Activated naive CD8-positive, alpha-beta T cell (primary cell): Measurements from ENCODE around the gene NUP93.
"Not testable (repeated sequence)": the region's sequence is repeated elsewhere in the genome, so short reads cannot be mapped to it uniquely, and the experiment has no call there.

Experiments
- H3K27ac Mint-ChIP-seq: one replicate; pipeline ENCODE4 v1.8.0; 2021; ENCODE audit warnings: mixed read lengths
- H3K27me3 Mint-ChIP-seq: one replicate; pipeline ENCODE4 v1.8.0; 2021; ENCODE audit warnings: mixed read lengths
- H3K36me3 Mint-ChIP-seq: one replicate; pipeline ENCODE4 v1.8.0; 2021; ENCODE audit warnings: mixed read lengths
- H3K4me1 Mint-ChIP-seq: one replicate; pipeline ENCODE4 v1.8.0; 2021; ENCODE audit warnings: low read depth, mixed read lengths
- H3K4me3 Mint-ChIP-seq: one replicate; pipeline ENCODE4 v1.8.0; 2021; ENCODE audit warnings: mild to moderate bottlenecking, mixed read lengths
- H3K9me3 Mint-ChIP-seq: one replicate; pipeline ENCODE4 v1.8.0; 2021; ENCODE audit warnings: low read depth, mixed read lengths

Gene NUP93

DNA sequence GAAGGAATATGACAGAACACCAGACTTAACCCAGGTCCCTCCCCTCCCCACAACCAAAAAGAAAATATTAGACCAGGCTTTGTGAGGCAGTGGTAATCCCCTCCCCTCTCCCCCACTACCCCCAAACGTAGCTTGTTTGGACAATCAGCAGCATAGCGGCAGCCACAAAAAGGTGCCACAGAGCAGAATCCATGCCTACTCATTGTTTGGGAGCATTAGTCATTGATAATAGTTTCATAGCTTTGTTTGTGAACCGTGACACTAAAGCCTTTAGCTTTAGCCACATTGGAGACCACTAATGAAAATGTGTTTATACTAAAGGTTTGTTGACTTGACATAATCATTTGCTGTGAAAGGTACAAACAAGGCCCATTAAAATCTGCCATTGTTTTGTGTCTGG is 65.1 kb downstream of the NUP93 start:
- peaks cover 9% of the 10 kb centered on the region for H3K36me3 Mint-ChIP-seq
- H3K27ac Mint-ChIP-seq = no peak overlapping the region
- no peaks in the 10 kb centered on the region for H3K9me3 Mint-ChIP-seq
- no peaks in the 10 kb centered on the region for H3K27me3 Mint-ChIP-seq
- no peak overlapping the region for H3K4me3 Mint-ChIP-seq
- H3K4me1 Mint-ChIP-seq = no peaks in the 10 kb centered on the region

GRCh38 chr16:56797038-56797437 is 67.1 kb downstream of the NUP93 start:
- H3K27me3 Mint-ChIP-seq, H3K27ac Mint-ChIP-seq, H3K9me3 Mint-ChIP-seq, H3K4me3 Mint-ChIP-seq, H3K4me1 Mint-ChIP-seq, H3K36me3 Mint-ChIP-seq: not testable (repeated sequence)

DNA sequence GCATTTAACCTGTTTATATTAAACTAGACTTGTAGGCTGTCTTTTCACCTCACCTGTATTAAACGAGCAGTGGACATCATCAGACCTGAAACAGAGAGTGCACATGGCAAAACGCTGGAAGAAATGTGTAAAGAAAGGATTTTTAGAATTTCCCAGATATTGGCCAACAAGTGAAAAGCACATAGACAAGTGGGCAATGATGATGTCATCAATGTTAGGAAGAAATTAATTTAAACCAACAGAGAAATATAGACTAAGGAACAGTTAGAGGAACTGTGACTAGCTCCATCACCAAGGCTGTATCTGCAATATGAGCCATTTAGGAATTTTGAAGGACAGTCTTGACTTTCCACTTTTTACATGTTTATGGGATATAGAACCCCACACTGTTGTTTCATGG is 67.9 kb downstream of the NUP93 start:
- Mint-ChIP-seq H3K4me3 (no peak overlapping the region), H3K36me3 (peaks cover 6% of the 10 kb centered on the region), H3K4me1 (no peaks in the 10 kb centered on the region), H3K27ac (no peak overlapping the region), H3K9me3 (no peaks in the 10 kb centered on the region), H3K27me3 (no peaks in the 10 kb centered on the region)

- no peaks in the 10 kb centered on the region for H3K4me1 Mint-ChIP-seq
- no peaks in the 10 kb centered on the region for H3K27me3 Mint-ChIP-seq
- peaks cover 6% of the 10 kb centered on the region for H3K36me3 Mint-ChIP-seq
- H3K4me3 Mint-ChIP-seq = no peak overlapping the region
- no peaks in the 10 kb centered on the region for H3K9me3 Mint-ChIP-seq
- no peak overlapping the region for H3K27ac Mint-ChIP-seq
These were observed 69.0 kb downstream of the NUP93 start for GRCh38 chr16:56798955-56799354.

DNA sequence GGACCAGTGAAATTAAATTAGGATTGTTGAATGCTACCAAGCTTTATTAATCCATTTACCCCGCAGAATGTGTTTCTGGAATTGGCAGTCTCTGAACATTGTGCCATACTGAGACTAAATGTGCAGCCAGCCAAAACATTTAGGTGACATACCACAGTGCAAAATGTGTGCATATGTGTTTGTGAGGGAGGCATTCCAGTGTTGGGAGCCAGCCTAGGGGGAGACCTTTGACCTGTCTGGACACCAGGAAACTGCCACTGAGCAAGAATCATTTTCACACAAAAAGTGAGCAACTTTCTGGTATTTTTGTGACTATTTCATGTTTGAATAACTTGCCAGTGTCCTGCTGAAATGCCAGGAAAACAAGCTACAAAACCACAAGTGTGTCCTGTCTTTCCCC is 70.4 kb downstream of the NUP93 start:
- Mint-ChIP-seq H3K9me3 (no peaks in the 10 kb centered on the region), H3K4me1 (no peaks in the 10 kb centered on the region), H3K27me3 (no peaks in the 10 kb centered on the region)

GRCh38 chr16:56801762-56802161 is 71.8 kb downstream of the NUP93 start:
- Mint-ChIP-seq H3K4me3 (no peak overlapping the region), H3K36me3 (peaks cover 13% of the 10 kb centered on the region), H3K9me3 (no peaks in the 10 kb centered on the region), H3K27ac (no peak overlapping the region), H3K4me1 (no peaks in the 10 kb centered on the region), H3K27me3 (no peaks in the 10 kb centered on the region)

More for the DNA sequence above, 70.4 kb downstream of the NUP93 start:
- Mint-ChIP-seq H3K4me3 (no peak overlapping the region), H3K36me3 (peaks cover 6% of the 10 kb centered on the region), H3K27ac (no peak overlapping the region)

DNA sequence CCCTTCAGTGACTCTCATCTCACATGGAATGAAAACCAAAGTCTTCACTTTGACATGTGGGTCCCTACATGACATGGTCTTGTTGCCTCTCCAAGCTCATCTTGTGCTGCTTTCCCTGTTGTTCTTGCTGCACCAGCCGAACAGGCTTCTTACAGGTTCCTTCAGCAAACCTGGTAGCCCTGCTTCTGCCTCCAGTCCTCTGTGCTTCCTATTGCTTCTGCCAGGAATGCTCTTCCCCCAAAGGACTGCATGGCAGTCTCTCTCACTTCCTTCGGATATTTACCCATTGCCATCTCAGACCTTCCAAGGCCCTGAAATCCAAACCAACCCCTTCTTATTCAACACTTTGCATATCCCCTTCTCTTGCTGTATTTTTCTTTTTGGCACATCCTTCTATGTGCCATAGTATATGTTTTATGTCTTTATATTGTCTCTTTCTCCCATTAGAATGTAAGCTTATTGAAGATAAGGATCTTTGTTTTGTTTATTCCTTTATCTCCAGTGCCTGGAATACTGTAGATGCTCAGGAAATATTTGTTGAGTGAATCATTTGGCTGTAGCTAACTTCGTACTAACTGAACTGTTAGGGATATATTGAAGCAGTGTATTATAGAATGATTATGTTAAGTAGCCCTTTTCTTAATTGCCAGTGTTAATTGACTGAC is 77.2 kb downstream of the NUP93 start:
- no peaks in the 10 kb centered on the region for H3K4me1 Mint-ChIP-seq
- no peaks in the 10 kb centered on the region for H3K27me3 Mint-ChIP-seq
- H3K9me3 Mint-ChIP-seq = no peaks in the 10 kb centered on the region
- peaks cover 14% of the 10 kb centered on the region for H3K36me3 Mint-ChIP-seq
- no peak overlapping the region for H3K27ac Mint-ChIP-seq
- H3K4me3 Mint-ChIP-seq = no peak overlapping the region

- H3K27ac Mint-ChIP-seq, H3K27me3 Mint-ChIP-seq, H3K4me1 Mint-ChIP-seq, H3K4me3 Mint-ChIP-seq, H3K9me3 Mint-ChIP-seq: not testable (repeated sequence)
- H3K36me3 Mint-ChIP-seq = peaks cover 14% of the 10 kb centered on the region
These were observed 77.7 kb downstream of the NUP93 start for GRCh38 chr16:56807676-56808067.

GRCh38 chr16:56810954-56811353 is 81.0 kb downstream of the NUP93 start:
- Mint-ChIP-seq H3K27ac (no peak overlapping the region), H3K36me3 (peaks cover 11% of the 10 kb centered on the region), H3K4me1 (no peaks in the 10 kb centered on the region), H3K27me3 (no peaks in the 10 kb centered on the region), H3K4me3 (no peak overlapping the region), H3K9me3 (no peaks in the 10 kb centered on the region)

DNA sequence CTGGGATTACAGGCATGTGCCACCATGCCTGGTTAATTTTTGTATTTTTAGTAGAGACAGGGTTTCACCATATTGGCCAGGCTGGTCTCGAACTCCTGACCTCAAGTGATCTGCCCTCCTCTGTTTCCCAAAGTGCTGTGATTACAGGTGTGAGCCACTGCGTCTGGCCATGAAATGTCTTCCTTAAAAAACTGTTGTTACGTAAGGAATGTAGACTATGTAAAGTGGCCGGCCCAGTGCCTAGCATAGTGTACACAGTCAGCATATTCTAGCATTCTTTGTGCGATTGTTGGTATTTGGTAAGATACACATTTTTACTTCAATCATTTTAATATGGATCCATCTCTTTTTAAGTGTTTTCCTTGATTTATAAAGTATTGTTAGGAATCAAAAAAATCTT is 81.7 kb downstream of the NUP93 start:
- not testable (repeated sequence) for H3K4me3 Mint-ChIP-seq

DNA sequence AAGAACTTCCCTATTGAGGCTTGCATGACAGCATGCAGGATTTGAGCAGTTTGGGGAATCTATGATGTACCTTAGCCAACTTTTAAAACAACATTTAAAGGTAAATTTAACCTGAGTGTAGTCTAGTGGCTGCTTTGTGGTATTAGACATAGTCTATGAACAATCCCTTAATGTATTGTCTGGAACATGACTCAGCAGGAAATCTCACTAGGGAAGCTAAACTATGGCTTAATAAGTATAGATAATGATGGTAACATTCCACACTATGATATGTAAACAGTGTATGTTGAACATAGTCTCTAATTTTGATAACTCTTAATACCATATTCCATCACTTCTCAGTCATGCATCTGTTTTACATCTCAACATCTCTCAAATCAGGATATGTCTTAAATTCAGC is 83.0 kb downstream of the NUP93 start:
- H3K4me3 Mint-ChIP-seq = no peak overlapping the region
- H3K9me3 Mint-ChIP-seq = no peaks in the 10 kb centered on the region
- peaks cover 3% of the 10 kb centered on the region for H3K36me3 Mint-ChIP-seq
- no peak overlapping the region for H3K27ac Mint-ChIP-seq
- no peaks in the 10 kb centered on the region for H3K4me1 Mint-ChIP-seq
- no peaks in the 10 kb centered on the region for H3K27me3 Mint-ChIP-seq

More for the DNA sequence above, 81.7 kb downstream of the NUP93 start:
- H3K9me3 Mint-ChIP-seq, H3K27ac Mint-ChIP-seq, H3K36me3 Mint-ChIP-seq, H3K27me3 Mint-ChIP-seq, H3K4me1 Mint-ChIP-seq: not testable (repeated sequence)

DNA sequence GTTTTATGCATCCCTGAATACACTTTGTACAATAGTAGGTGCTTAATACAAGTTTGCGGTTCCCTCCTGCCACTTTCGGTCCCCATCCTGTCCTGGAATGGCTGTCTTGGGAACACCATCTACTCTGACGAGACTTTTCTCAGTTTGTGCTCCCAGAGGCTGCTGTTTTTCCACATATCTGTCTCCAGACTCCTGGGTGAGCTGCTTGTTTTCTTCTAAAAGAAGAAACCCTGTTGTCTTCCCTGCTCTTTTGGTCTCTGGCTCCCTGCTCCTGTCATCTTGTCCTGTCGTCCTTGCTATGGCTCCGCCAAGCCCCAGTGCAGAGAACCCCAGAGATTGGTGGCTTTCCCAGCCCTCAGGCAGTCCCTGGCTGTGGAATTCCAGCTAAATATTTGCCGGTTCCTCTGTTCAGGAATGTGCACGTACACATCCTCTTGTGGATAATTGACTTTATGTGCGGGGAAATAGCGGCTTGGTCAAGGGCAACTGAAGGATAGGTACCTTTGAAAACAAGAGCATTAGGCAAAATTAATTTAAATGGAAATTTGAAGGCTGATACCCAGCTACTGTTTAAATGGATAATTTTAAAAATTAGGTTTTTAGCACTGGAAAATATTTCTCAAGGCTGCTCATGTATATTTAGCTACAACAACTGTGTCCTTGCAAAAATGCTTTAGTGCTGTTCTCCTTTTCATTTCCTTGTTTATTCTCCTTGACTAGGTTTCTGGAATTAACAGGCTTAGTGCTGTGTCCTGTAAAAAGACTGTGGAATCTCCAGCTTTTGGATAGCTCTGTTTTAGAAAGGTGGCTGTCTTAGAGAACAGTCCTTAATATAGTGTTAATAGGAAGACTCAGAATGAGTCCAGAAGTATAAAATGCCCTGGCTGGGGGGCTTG is 84.9 kb downstream of the NUP93 start:
- H3K4me1 Mint-ChIP-seq = no peaks in the 10 kb centered on the region
- no peaks in the 10 kb centered on the region for H3K27me3 Mint-ChIP-seq
- H3K9me3 Mint-ChIP-seq = no peaks in the 10 kb centered on the region
- H3K4me3 Mint-ChIP-seq = no peak overlapping the region
- peaks cover 6% of the 10 kb centered on the region for H3K36me3 Mint-ChIP-seq
- H3K27ac Mint-ChIP-seq = no peak overlapping the region

- H3K4me3 Mint-ChIP-seq = no peak overlapping the region
- H3K4me1 Mint-ChIP-seq = no peaks in the 10 kb centered on the region
- no peak overlapping the region for H3K27ac Mint-ChIP-seq
- no peaks in the 10 kb centered on the region for H3K27me3 Mint-ChIP-seq
- peaks cover 5% of the 10 kb centered on the region for H3K36me3 Mint-ChIP-seq
- no peaks in the 10 kb centered on the region for H3K9me3 Mint-ChIP-seq
These were observed 85.8 kb downstream of the NUP93 start for GRCh38 chr16:56815721-56816120.

GRCh38 chr16:56817056-56817455 is 87.1 kb downstream of the NUP93 start:
- Mint-ChIP-seq H3K36me3 (peaks cover 7% of the 10 kb centered on the region), H3K9me3 (no peaks in the 10 kb centered on the region), H3K27me3 (no peaks in the 10 kb centered on the region), H3K4me3 (no peak overlapping the region), H3K4me1 (no peaks in the 10 kb centered on the region), H3K27ac (no peak overlapping the region)

DNA sequence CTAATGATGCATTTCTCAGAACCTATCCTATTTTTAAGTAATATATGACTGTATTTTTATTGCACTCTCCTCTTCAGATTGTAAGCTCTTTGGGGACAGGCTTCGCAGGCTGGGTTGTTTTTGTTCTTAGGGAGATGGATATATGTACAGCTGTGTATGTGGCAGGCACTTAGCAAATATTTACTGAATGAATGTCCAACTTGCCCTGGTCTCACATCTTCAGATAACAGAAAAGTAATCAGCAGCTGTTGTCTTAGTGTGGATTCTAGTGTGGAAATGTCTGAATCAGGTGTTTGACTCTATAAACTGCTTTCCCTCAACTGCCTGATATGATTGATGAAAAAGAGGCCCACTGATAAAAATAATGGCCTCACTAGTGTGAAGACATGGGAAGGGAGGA is 88.0 kb downstream of the NUP93 start:
- H3K9me3 Mint-ChIP-seq = no peaks in the 10 kb centered on the region
- no peak overlapping the region for H3K4me3 Mint-ChIP-seq
- H3K27me3 Mint-ChIP-seq = no peaks in the 10 kb centered on the region
- H3K27ac Mint-ChIP-seq = no peak overlapping the region
- peaks cover 7% of the 10 kb centered on the region for H3K36me3 Mint-ChIP-seq
- no peaks in the 10 kb centered on the region for H3K4me1 Mint-ChIP-seq
